H1 (cell line): Measurements from ENCODE around the gene TBC1D22A. TPM values are rescaled to one million over a fixed set of nuclear protein-coding genes. Genes with fewer than 3 reads are reported as not detected.

Source experiments
- CTCF ChIA-PET: fragments of 300-600 bp; sonication (Branson Sonifier 250); formaldehyde crosslinking; loops from one replicate; lab custom pipeline; 2021; ENCODE audit not compliant: partially characterized antibody; lab: Charles Lee
- POLR2A ChIA-PET: fragments of 300-600 bp; sonication (Branson Sonifier 250); formaldehyde crosslinking; loops from one replicate; lab custom pipeline; 2021; ENCODE audit warnings: inconsistent platforms; ENCODE audit not compliant: partially characterized antibody; lab: Charles Lee
- DNase-seq, 2 experiments: peaks; one replicate each; pipeline versions ENCODE4 v3.0.0 to v3.0.0-alpha.2; 2010 to 2022; ENCODE audit warnings: low spot score in 2 of 2, low read depth in 1 of 2, mixed read lengths in 1 of 2
- FAIRE-seq: peaks from 2 replicates; lab custom pipeline; 2011; peaks lifted over from hg19 to GRCh38; lab: Jason Lieb, UNC
- H2AFZ ChIP-seq: 2 replicates; pipeline ENCODE4 v1.8.1; 2012; ENCODE audit warnings: low read length, inconsistent platforms
- H2AK5ac ChIP-seq: 2 replicates; pipeline ENCODE4 v1.6.1; 2013; ENCODE audit warnings: low read depth, low read length
- H2BK120ac ChIP-seq: replicated peaks from 2 replicates; pipeline ENCODE3; 2013; ENCODE audit warnings: low read depth, low read length, inconsistent platforms
- H2BK12ac ChIP-seq: 2 replicates; pipeline ENCODE4 v1.6.1; 2013; ENCODE audit warnings: low read depth, low read length
- H2BK15ac ChIP-seq: 2 replicates; pipeline ENCODE4 v1.6.1; 2013; ENCODE audit warnings: low read length
- H2BK20ac ChIP-seq: 2 replicates; pipeline ENCODE4 v1.6.1; 2013; ENCODE audit warnings: low read length
- H2BK5ac ChIP-seq: 2 replicates; pipeline ENCODE4 v1.6.1; 2013; ENCODE audit warnings: low read depth, low read length
- H3K14ac ChIP-seq: 2 replicates; pipeline ENCODE4 v1.6.1; 2013; ENCODE audit warnings: inconsistent platforms; ENCODE audit not compliant: insufficient read length
- H3K18ac ChIP-seq: 2 replicates; pipeline ENCODE4 v1.6.1; 2013; ENCODE audit warnings: low read length; ENCODE audit errors: extremely low read depth
- H3K23ac ChIP-seq: 2 replicates; pipeline ENCODE4 v1.6.1; 2013; ENCODE audit warnings: inconsistent platforms; ENCODE audit not compliant: insufficient read length
- H3K23me2 ChIP-seq: 2 replicates; pipeline ENCODE4 v1.6.1; 2013; ENCODE audit warnings: low read depth, low read length
- H3K27ac ChIP-seq: 2 replicates; pipeline ENCODE4 v1.6.1; 2011; ENCODE audit warnings: low read depth, low read length, inconsistent platforms
- H3K27me3 ChIP-seq, 4 experiments: replicated peaks in 1 of 4; 1 replicate in 1 of 4; 2 replicates in 3 of 4; pipeline versions ENCODE4 v1.6.1 to v1.8.1; 2011 to 2013; ENCODE audit warnings: low read length in 3 of 4, mild to moderate bottlenecking in 3 of 4, inconsistent platforms in 2 of 4, mixed read lengths in 2 of 4, moderate library complexity in 1 of 4; ENCODE audit not compliant: control insufficient read depth in 3 of 4, insufficient read depth in 3 of 4; ENCODE audit errors: extremely low read depth in 1 of 4
- H3K36me3 ChIP-seq, 4 experiments: 2 replicates each; pipeline versions ENCODE4 v1.6.1 to v1.8.1; 2011 to 2013; ENCODE audit warnings: mild to moderate bottlenecking in 4 of 4, low read length in 3 of 4, moderate library complexity in 2 of 4, control low read depth in 1 of 4, inconsistent platforms in 1 of 4; ENCODE audit not compliant: insufficient read depth in 4 of 4, control insufficient read depth in 2 of 4
- H3K4ac ChIP-seq: replicated peaks from 2 replicates; pipeline ENCODE3; 2013; ENCODE audit warnings: low read length, low read depth, mixed read lengths, inconsistent platforms; ENCODE audit not compliant: insufficient read length
- H3K4me1 ChIP-seq, 4 experiments: replicated peaks in 1 of 4; 1 replicate in 1 of 4; 2 replicates in 3 of 4; pipeline versions ENCODE4 v1.6.1 to v1.8.1; 2011 to 2013; ENCODE audit warnings: low read length in 3 of 4, inconsistent platforms in 2 of 4, mixed read lengths in 1 of 4; ENCODE audit not compliant: insufficient read depth in 4 of 4, control insufficient read depth in 3 of 4
- H3K4me2 ChIP-seq, 2 experiments: 2 replicates each; pipeline versions ENCODE4 v1.6.1 to v1.8.1; 2011 to 2013; ENCODE audit warnings: low read depth in 2 of 2, low read length in 2 of 2, control low read depth in 1 of 2, inconsistent platforms in 1 of 2, mild to moderate bottlenecking in 1 of 2; ENCODE audit not compliant: insufficient read depth in 1 of 2
- H3K4me3 ChIP-seq, 4 experiments: fragments of 200-600, 300-600 bp in 1 of 4; sonication (generic), shearing (Covaris generic), sonication (Bioruptor Twin) in 1 of 4; 2 replicates each; pipeline versions ENCODE4 v1.5.1 to v1.8.1; 2011 to 2016; ENCODE audit warnings: low read length in 4 of 4, low read depth in 3 of 4, control low read depth in 2 of 4, inconsistent platforms in 2 of 4, mild to moderate bottlenecking in 2 of 4, mixed read lengths in 1 of 4, moderate library complexity in 1 of 4; ENCODE audit not compliant: insufficient read depth in 2 of 4; ENCODE audit errors: extremely low read depth in 1 of 4
- H3K56ac ChIP-seq: replicated peaks from 2 replicates; pipeline ENCODE3; 2013; ENCODE audit warnings: low read depth, mild to moderate bottlenecking, mixed read lengths, low read length, inconsistent platforms; ENCODE audit not compliant: insufficient read length
- H3K79me1 ChIP-seq: 2 replicates; pipeline ENCODE4 v1.6.1; 2013; ENCODE audit warnings: low read depth, low read length, control low read depth
- H3K79me2 ChIP-seq, 2 experiments: 2 replicates each; pipeline versions ENCODE4 v1.6.1 to v1.8.1; 2012 to 2013; ENCODE audit warnings: low read length in 2 of 2, mild to moderate bottlenecking in 2 of 2, inconsistent platforms in 1 of 2; ENCODE audit not compliant: insufficient read depth in 2 of 2, control insufficient read depth in 1 of 2
- H3K9ac ChIP-seq, 4 experiments: replicated peaks in 1 of 4; 1 replicate in 1 of 4; 2 replicates in 3 of 4; pipeline versions ENCODE4 v1.6.1 to v1.8.1; 2011 to 2013; ENCODE audit warnings: low read depth in 3 of 4, low read length in 3 of 4, control low read depth in 2 of 4, mild to moderate bottlenecking in 2 of 4, moderate library complexity in 2 of 4, inconsistent platforms in 1 of 4; ENCODE audit errors: extremely low read depth in 1 of 4
- H3K9me3 ChIP-seq, 2 experiments: 2 replicates each; pipeline versions ENCODE4 v1.6.1 to v1.8.1; 2012 to 2013; ENCODE audit warnings: mild to moderate bottlenecking in 2 of 2, moderate library complexity in 2 of 2, control low read depth in 1 of 2, inconsistent platforms in 1 of 2, low read depth in 1 of 2, low read length in 1 of 2, mixed read lengths in 1 of 2; ENCODE audit not compliant: insufficient read depth in 2 of 2
- H4K20me1 ChIP-seq, 2 experiments: replicated peaks in 1 of 2; 2 replicates each; pipeline versions ENCODE3 to v1.8.1; 2011 to 2013; ENCODE audit warnings: inconsistent platforms in 2 of 2, low read length in 2 of 2, mild to moderate bottlenecking in 1 of 2; ENCODE audit not compliant: insufficient read depth in 2 of 2, control insufficient read depth in 1 of 2
- H4K5ac ChIP-seq: 2 replicates; pipeline ENCODE4 v1.6.1; 2013; ENCODE audit warnings: low read length, low read depth, mixed read lengths, inconsistent platforms; ENCODE audit not compliant: insufficient read length
- H4K8ac ChIP-seq: 2 replicates; pipeline ENCODE4 v1.8.0; 2013; ENCODE audit warnings: mild to moderate bottlenecking, moderate library complexity, low read length, inconsistent platforms; ENCODE audit not compliant: insufficient read depth; ENCODE audit errors: extremely low read depth
- H4K91ac ChIP-seq: replicated peaks from 2 replicates; pipeline ENCODE3; 2013; ENCODE audit warnings: low read length, mixed read lengths, inconsistent platforms; ENCODE audit not compliant: insufficient read length
- ASH2L ChIP-seq: fragments of 200-600, 300-600 bp; sonication (generic); IDR thresholded peaks from one replicate; pipeline ENCODE4 v1.7.1; 2017; ENCODE audit warnings: low read length
- CREB1 ChIP-seq: IDR thresholded peaks from 2 replicates; pipeline ENCODE4 v1.6.1; 2012; ENCODE audit warnings: inconsistent platforms
- EGR1 ChIP-seq: IDR thresholded peaks from 2 replicates; pipeline ENCODE4 v1.6.1; 2011; ENCODE audit warnings: low read depth, low read length, borderline replicate concordance
- KDM5A ChIP-seq: fragments of 200-600 bp; IDR thresholded peaks from 2 replicates; pipeline ENCODE4 v1.7.1; 2012; ENCODE audit warnings: mild to moderate bottlenecking, low read length, inconsistent platforms, mixed read lengths
- RBBP5 ChIP-seq: IDR thresholded peaks from 2 replicates; pipeline ENCODE4 v1.7.1; 2012; ENCODE audit warnings: low read depth, mild to moderate bottlenecking, inconsistent platforms, low read length, moderate library complexity, borderline replicate concordance
- RFX5 ChIP-seq: IDR thresholded peaks from 2 replicates; pipeline ENCODE4 v1.6.1; 2011; ENCODE audit warnings: low read depth, low read length, improper control_type of control experiment, borderline replicate concordance
- RXRA ChIP-seq: IDR thresholded peaks from 2 replicates; pipeline ENCODE4 v1.6.1; 2011; ENCODE audit warnings: low read depth, mild to moderate bottlenecking, low read length, moderate library complexity; ENCODE audit not compliant: insufficient read depth
- SIN3A ChIP-seq, 2 experiments: IDR thresholded peaks in 1 of 2; conservative IDR thresholded peaks in 1 of 2; 2 replicates each; pipeline ENCODE4 v1.6.1; 2011 to 2012; ENCODE audit warnings: low read length in 2 of 2, improper control_type of control experiment in 1 of 2, low read depth in 1 of 2, mild to moderate bottlenecking in 1 of 2
- SIX5 ChIP-seq: IDR thresholded peaks from 2 replicates; pipeline ENCODE4 v1.6.1; 2011; ENCODE audit warnings: mild to moderate bottlenecking, low read depth, low read length
- SUZ12 ChIP-seq: fragments of 200-600 bp; sonication (generic); IDR thresholded peaks from 2 replicates; pipeline ENCODE4 v1.6.1; 2012; ENCODE audit warnings: mild to moderate bottlenecking, inconsistent platforms, low read length, moderate library complexity, mixed read lengths
- USF2 ChIP-seq: IDR thresholded peaks from 2 replicates; pipeline ENCODE4 v1.6.1; 2011; ENCODE audit warnings: low read length, improper control_type of control experiment
- WGBS, 2 experiments: shearing (Covaris generic) in 1 of 2; methylation state at CpG; one replicate each; pipeline versions ENCODE4 v1.1.6 to v1.1.7; 2013 to 2015; ENCODE audit warnings: low lambda C conversion rate in 2 of 2, mixed read lengths in 2 of 2, inconsistent platforms in 1 of 2, low coverage in 1 of 2, missing lambda C conversion rate in 1 of 2; ENCODE audit not compliant: insufficient replicate concordance in 2 of 2, insufficient coverage in 1 of 2, insufficient read length in 1 of 2; ENCODE audit errors: extremely low coverage in 1 of 2, missing lambda C conversion rate in 1 of 2; 5-methylcytosine and 5-hydroxymethylcytosine counted together
- polyA plus RNA-seq, 7 experiments: library from polyadenylated mRNA; depleted of rRNA in 3 of 7; stranded (reverse) in 5 of 7; unstranded in 2 of 7; fragments of >200 nt in 5 of 7; fragments of 200-250 nt in 2 of 7; gene quantifications; 1 replicate in 5 of 7; 2 replicates in 1 of 7; 4 replicates in 1 of 7; pipeline versions ENCODE4 v1.2.1 to v1.2.3, GENCODE V29; 2011 to 2013; ENCODE audit warnings: missing spikeins in 2 of 7, mixed read lengths in 2 of 7
- total RNA-seq: library from RNA; stranded (reverse); fragmentation: NEBNext Ultra II Directional; extraction: Animal tissue kit (Norgen Biotek cat#: 25700); gene quantifications from 2 replicates; pipeline ENCODE4 v1.2.1, GENCODE V29; 2021
- TF ChIP-seq, protein P1 (sequence below): IDR thresholded peaks from 2 replicates; pipeline ENCODE4 v1.6.1; 2011; ENCODE audit warnings: low read depth, mild to moderate bottlenecking, low read length; ENCODE audit not compliant: insufficient read depth

Gene TBC1D22A
- total and polyA plus RNA-seq, 2 of the 8 experiments (the other 6 are each of a cell fraction or from before 2014, with no cell fraction given) = 11.9 to 18.4 TPM

DNA sequence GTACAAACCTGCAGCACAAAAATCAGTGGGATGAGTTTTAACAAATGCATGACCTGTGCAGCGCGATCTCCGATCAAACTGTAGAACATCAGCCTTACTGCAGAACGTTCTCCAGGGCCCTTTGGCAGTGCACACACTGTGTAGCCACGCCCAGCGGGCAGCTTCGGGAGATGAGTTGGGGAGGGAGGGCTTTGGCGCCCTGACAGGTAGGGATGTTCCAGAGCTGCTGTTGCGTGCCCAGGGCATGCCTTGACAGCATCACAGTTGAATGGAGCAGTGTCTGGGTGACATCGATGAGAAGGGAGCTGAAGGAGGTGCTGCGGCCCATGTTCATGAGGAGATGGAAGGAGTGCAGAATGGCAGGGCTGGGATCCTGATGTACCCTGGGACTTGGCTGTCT lies 80.2 kb downstream of the TBC1D22A start:
- FAIRE-seq = no peak
- Histone ChIP-seq H3K18ac (no peak overlapping the region), H3K36me3 (no peaks in the 10 kb centered on the region), H2BK5ac (peak overlapping the region; percentile 35; the same call in 1 of the 2 replicates), H3K27me3 (no peaks in the 10 kb centered on the region), H2BK12ac (no peak overlapping the region), H3K23me2 (no peaks in the 10 kb centered on the region), H3K9me3 (no peaks in the 10 kb centered on the region), H3K27ac (no peak overlapping the region), H3K14ac (no peak overlapping the region), H3K9ac (no peak overlapping the region), H3K56ac (no peak overlapping the region), H2BK120ac (no peak overlapping the region), H3K4me3 (no peak overlapping the region), H3K4ac (no peak overlapping the region), H3K23ac (no peak overlapping the region), H3K79me2 (no peaks in the 10 kb centered on the region), H3K4me2 (no peak overlapping the region), H4K5ac (no peak overlapping the region), H2BK20ac (no peak overlapping the region), H2AFZ (no peak overlapping the region), H4K91ac (no peak overlapping the region), H3K4me1 (peaks cover 0 to 3% (median 0%) of the 10 kb centered on the region in 4 experiments; a peak in 2 of 7 replicates), H4K20me1 (peaks cover 2 to 3% of the 10 kb centered on the region in 2 experiments), H3K79me1 (no peaks in the 10 kb centered on the region), H2BK15ac (no peak overlapping the region), H2AK5ac (no peak overlapping the region), H4K8ac (no peak overlapping the region; the same call in 1 of the 2 replicates)
- peak in 1 of 2 experiments; percentile 37 for DNase-seq
- ChIA-PET POLR2A (no interaction called here), CTCF (interaction anchor here (0.8 to 4.3 kb wide), 6 partner anchors 10 to 120 kb away, joined by 3 to 19 read pairs (median 4); no protein-coding TSS in a partner anchor)
- WGBS, 2 experiments = 91% methylated on average over 11 of the region's 11 CpGs; no CpG with 5 or more reads in 1 of the 2 experiments
- TF ChIP-seq SIX5 = no peak
- no peak for TF ChIP-seq EGR1
- TF ChIP-seq ASH2L = no peak
- no peak for TF ChIP-seq SIN3A (conservative IDR thresholded peaks at IDR 0.05 in 1 of 2, IDR thresholded peaks at IDR 0.05 in 1 of 2; ENCODE audit: low read depth in 1 of 2, low read length in 2 of 2)
- no peak for TF ChIP-seq USF2
- TF ChIP-seq RFX5 = no peak
- TF ChIP-seq RXRA = no peak
- no peak for TF ChIP-seq SUZ12
- TF ChIP-seq CREB1 = no peak
- TF ChIP-seq, protein P1, sequence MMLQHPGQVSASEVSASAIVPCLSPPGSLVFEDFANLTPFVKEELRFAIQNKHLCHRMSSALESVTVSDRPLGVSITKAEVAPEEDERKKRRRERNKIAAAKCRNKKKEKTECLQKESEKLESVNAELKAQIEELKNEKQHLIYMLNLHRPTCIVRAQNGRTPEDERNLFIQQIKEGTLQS = no peak
- no peak for TF ChIP-seq RBBP5
- no peak for TF ChIP-seq KDM5A
